Thyroid gland (tissue), 4 donors: Measurements from ENCODE around the gene DGKQ. TPM values are rescaled to one million over a fixed set of nuclear protein-coding genes. Genes with fewer than 3 reads are reported as not detected.

ENCODE experiments used
- DNase-seq, 2 donors: peaks; one replicate each; pipeline ENCODE4 v3.0.0-alpha.2; 2019
- H3K27ac ChIP-seq, 3 donors: fragments of 200-600 bp; sonication (generic); 1 replicate in 2 of 3; 2 replicates in 1 of 3; pipeline ENCODE4 v1.5.1; 2016 to 2019; ENCODE audit warnings: mild to moderate bottlenecking in 1 of 3, moderate library complexity in 1 of 3
- H3K27me3 ChIP-seq: fragments of 200-600 bp; sonication (generic); one replicate; pipeline ENCODE4 v1.5.1; 2019
- H3K36me3 ChIP-seq, 2 donors: fragments of 200-600 bp; sonication (generic); one replicate each; pipeline ENCODE4 v1.5.1; 2016 to 2019
- H3K4me1 ChIP-seq, 2 donors: fragments of 200-600 bp; sonication (generic); one replicate each; pipeline ENCODE4 v1.5.1; 2017 to 2019
- H3K4me3 ChIP-seq, 3 donors: fragments of 200-600 bp; sonication (generic); replicated peaks in 1 of 3; 1 replicate in 2 of 3; 2 replicates in 1 of 3; pipeline ENCODE4 v1.5.1; 2016; ENCODE audit warnings: mild to moderate bottlenecking in 1 of 3
- H3K9me3 ChIP-seq: fragments of 200-600 bp; sonication (generic); one replicate; pipeline ENCODE4 v1.5.1; 2017
- POLR2A ChIP-seq, 2 donors: fragments of 450-650 bp; IDR thresholded peaks; one replicate each; pipeline ENCODE4 v1.6.1; 2017; ENCODE audit warnings: antibody characterized with exemption in 2 of 2, mild to moderate bottlenecking in 2 of 2, moderate library complexity in 1 of 2
- WGBS, 2 donors: methylation state at CpG; one replicate each; pipeline ENCODE4 v1.1.5; 2017; 5-methylcytosine and 5-hydroxymethylcytosine counted together
- intact Hi-C: fragments of 100-400 bp; cut with DNase I; formaldehyde crosslinking; loops from one replicate; pipeline ENCODE4 v1.15.1; 2023
- total RNA-seq, 4 donors: library from RNA; depleted of rRNA; stranded (reverse); fragments of >200 nt; gene quantifications; one replicate each; pipeline ENCODE4 v1.2.3, GENCODE V29; 2016
- TF ChIP-seq, protein P1 (sequence below), 6 experiments: fragments of 200-600 bp in 3 of 6; fragments of 450-650 bp in 3 of 6; sonication (generic) in 3 of 6; IDR thresholded peaks; one replicate each; pipeline ENCODE4 v1.5.1; 2016 to 2019; ENCODE audit warnings: antibody characterized with exemption in 6 of 6, mild to moderate bottlenecking in 2 of 6, inconsistent platforms in 1 of 6, moderate library complexity in 1 of 6

The DGKQ gene
- total RNA-seq, 4 donors from 2014 or later: 10.2 to 17.0 (median 11.6) TPM

DNA sequence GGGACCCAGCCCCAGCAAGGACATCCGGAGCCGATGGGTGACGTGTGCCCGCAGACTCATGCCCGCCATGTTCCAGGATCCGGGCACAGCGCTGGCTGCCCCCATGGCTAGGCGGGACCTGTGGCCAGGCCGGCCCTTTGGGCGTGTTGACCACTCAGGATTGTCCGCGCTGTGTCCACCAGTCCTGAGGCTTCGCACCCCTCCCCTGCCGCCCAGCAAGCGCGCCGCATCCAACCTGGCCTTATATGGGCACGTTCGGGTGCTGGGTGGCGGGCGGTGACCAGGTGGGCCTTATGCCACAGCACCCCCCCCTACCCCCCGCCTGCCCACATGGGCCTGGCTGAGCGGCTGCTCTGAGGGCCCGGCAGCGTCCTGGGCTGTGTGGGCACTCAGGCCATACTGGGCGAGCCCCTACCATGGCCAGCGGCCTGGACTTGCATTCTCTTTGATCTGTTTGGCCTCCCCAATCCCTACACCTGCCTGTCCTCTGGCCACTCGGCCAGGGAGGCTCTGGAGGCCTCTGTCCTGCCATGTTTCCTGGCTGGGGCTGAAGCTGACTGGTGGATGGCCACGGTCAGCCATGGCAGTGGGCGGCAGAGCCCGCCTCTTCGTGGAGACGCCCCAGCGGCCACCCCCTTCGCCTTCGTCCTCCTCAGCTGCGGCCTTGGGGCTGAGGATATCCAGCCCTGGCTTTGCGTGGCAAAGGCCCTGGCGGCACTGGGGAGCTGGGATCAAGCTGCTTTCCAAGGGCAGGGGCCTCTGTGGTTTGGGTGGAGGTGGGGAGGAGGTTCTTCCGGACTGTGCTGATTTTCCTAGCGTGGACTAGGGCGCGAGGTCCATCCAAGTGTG, 40.1 kb upstream of the DGKQ start:
- DNase-seq: no peak
- Histone ChIP-seq H3K9me3 (no peaks in the 10 kb centered on the region), H3K27me3 (no peaks in the 10 kb centered on the region), H3K36me3 (no peaks in the 10 kb centered on the region), H3K4me3 (no peak overlapping the region), H3K27ac (no peak overlapping the region), H3K4me1 (peaks cover 35 to 40% of the 10 kb centered on the region in 2 donors)
- TF ChIP-seq, protein P1, sequence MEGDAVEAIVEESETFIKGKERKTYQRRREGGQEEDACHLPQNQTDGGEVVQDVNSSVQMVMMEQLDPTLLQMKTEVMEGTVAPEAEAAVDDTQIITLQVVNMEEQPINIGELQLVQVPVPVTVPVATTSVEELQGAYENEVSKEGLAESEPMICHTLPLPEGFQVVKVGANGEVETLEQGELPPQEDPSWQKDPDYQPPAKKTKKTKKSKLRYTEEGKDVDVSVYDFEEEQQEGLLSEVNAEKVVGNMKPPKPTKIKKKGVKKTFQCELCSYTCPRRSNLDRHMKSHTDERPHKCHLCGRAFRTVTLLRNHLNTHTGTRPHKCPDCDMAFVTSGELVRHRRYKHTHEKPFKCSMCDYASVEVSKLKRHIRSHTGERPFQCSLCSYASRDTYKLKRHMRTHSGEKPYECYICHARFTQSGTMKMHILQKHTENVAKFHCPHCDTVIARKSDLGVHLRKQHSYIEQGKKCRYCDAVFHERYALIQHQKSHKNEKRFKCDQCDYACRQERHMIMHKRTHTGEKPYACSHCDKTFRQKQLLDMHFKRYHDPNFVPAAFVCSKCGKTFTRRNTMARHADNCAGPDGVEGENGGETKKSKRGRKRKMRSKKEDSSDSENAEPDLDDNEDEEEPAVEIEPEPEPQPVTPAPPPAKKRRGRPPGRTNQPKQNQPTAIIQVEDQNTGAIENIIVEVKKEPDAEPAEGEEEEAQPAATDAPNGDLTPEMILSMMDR (IDR thresholded peaks at IDR 0.05): no peak
- no peak for TF ChIP-seq POLR2A (IDR thresholded peaks at IDR 0.05)
- intact Hi-C loops: loop anchor here (10.0 kb wide), 1 partner anchor 331 kb away; the partner anchor contains the start of gene UVSSA
- 90 to 91% methylated on average over 17 to 32 of the region's 43 CpGs for WGBS, 2 donors

DNA sequence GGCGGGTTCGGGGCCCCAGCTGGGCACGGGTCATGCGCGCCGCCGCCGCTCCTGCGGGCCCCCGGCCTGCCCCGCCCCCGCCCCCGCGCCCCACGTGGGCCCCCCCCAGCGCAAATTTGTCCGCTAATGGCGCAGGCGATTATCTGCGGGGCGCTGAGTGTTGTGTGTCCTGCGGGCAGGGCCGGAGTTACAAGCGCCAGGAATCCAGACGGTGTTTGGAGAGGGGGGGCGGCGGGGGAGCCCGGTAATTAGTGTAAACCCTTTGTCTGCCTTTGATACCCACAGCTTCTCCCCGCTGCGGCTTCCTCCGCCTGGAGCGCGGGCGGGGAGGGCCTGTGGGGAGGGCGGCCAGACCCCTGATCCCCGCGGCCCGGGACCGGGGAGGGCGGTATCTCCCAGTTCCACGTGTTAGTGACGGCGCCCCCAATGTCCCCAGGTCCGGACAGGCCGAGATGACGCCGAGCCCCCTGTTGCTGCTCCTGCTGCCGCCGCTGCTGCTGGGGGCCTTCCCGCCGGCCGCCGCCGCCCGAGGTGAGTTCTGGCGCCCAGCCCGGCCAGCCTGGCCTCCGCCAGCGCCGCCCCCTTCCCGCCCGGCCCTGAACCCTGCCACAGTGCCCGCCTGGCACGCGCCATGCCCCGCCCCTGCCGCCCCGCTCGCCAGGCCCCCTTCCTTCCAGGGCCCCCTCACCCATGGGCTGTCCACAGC, 38.8 kb upstream of the DGKQ start:
- H3K9me3 ChIP-seq: no peaks in the 10 kb centered on the region
- DNase-seq: peak; percentile 73 to 80
- H3K27me3 ChIP-seq: no peaks in the 10 kb centered on the region
- H3K4me1 ChIP-seq: peaks cover 32 to 34% of the 10 kb centered on the region in 2 donors
- TF ChIP-seq, protein P1 (IDR thresholded peaks at IDR 0.05): no peak
- peak in 1 of 2 donors; percentile 43 for TF ChIP-seq POLR2A (IDR thresholded peaks at IDR 0.05)
- H3K36me3 ChIP-seq: no peaks in the 10 kb centered on the region
- WGBS, 2 donors: no CpG with 5 or more reads among the region's 69 CpGs
- intact Hi-C loops: loop anchor here (10.0 kb wide), 1 partner anchor 333 kb away; the partner anchor contains the start of gene UVSSA
- peak overlapping the region in 2 of 3 donors; percentile 60 to 67 for H3K4me3 ChIP-seq
- peak overlapping the region in 2 of 3 donors; percentile 19 to 55 for H3K27ac ChIP-seq

DNA sequence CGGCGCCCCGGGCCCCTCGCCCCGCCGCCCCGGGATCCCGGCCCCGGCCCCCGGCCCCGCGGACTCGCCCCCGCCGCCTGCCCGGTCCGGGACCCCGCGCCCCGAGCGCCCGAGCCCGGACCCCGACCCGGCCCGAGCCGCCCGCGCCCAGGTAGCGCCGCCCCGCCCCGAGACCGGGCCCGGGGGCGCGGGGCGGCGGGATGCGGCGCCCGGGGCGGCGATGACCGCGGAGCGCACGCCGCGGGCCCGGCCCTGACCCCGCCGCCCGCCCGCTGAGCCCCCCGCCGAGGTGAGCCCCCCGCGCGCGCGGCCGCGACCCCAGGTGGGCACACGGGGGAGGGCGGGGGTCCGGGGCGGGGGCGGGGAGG, 38.3 kb upstream of the DGKQ start:
- H3K27me3 ChIP-seq: no peaks in the 10 kb centered on the region
- no peaks in the 10 kb centered on the region for H3K9me3 ChIP-seq
- no CpG with 5 or more reads among the region's 69 CpGs for WGBS, 2 donors
- peak overlapping the region in 1 of 3 donors; percentile 67 for H3K4me3 ChIP-seq
- no peak for TF ChIP-seq POLR2A (IDR thresholded peaks at IDR 0.05)
- TF ChIP-seq, protein P1 (IDR thresholded peaks at IDR 0.05): no peak
- no peak overlapping the region for H3K27ac ChIP-seq
- H3K4me1 ChIP-seq: peaks cover 32 to 34% of the 10 kb centered on the region in 2 donors
- intact Hi-C loops: loop anchor here (10.0 kb wide), 1 partner anchor 333 kb away; the partner anchor contains the start of gene UVSSA
- DNase-seq: no peak
- H3K36me3 ChIP-seq: no peaks in the 10 kb centered on the region

DNA sequence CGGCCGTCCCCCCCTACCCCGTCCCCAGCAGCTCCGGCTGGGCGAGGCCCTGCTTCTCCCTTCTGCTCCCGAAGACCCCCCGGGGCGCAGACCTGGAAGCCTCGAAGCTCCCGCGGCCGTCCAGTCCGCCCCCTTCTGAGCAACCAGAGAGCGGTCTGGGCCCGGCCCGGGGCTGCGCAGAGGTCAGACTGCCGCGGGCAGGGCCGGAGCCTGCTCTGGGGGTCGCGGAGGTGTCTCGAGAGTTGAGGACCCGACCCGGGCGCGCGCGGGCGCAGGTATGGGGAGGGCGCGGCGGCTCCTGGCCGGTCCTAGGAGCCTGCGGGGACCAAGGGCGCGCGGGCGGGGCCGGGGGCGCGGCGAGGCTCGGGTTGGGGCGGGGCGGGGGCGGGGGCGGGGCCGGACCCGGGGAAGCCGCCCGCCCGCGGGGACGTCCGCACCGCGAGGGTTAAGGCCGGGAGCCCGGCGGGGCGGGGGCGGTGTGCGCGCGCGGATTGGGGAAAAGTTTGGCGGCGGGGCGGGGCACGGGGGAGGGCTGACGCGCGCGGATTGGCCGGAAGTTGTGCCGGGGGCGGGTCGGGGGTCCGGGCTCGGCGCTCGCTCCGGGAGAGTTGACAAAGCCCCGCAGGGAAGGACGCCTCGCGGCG, 37.8 kb upstream of the DGKQ start, which contains the start of gene FGFRL1:
Gene FGFRL1, plus strand, starts transcription at position 605 of the 644 bp plus-strand sequence. CDS start 860 bp downstream, outside the sequence.
- peak within 1 kb of the TSS; percentile 50 to 93 (median 74) for H3K27ac ChIP-seq
- DNase-seq: peak; percentile 94 to 96
- H3K4me1 ChIP-seq: peaks cover 32 to 34% of the 10 kb centered on the region in 2 donors
- no peaks in the 10 kb centered on the region for H3K36me3 ChIP-seq
- intact Hi-C loops: loop anchor here (10.0 kb wide), 1 partner anchor 334 kb away; the partner anchor contains the start of gene UVSSA
- 1% methylated on average over 15 of the region's 89 CpGs; no CpG with 5 or more reads in 1 of the 2 donors for WGBS, 2 donors
- H3K4me3 ChIP-seq: peak within 1 kb of the TSS in 2 of 3 donors; percentile 60 to 67
- no peaks in the 10 kb centered on the region for H3K27me3 ChIP-seq
- no peaks in the 10 kb centered on the region for H3K9me3 ChIP-seq
- TF ChIP-seq, protein P1 (IDR thresholded peaks at IDR 0.05): no peak
- peak in 1 of 2 donors; percentile 61 for TF ChIP-seq POLR2A (IDR thresholded peaks at IDR 0.05)
